ENCODE measurements around the gene ALS2. TPM values are rescaled to one million over a fixed set of nuclear protein-coding genes. Genes with fewer than 3 reads are reported as not detected.
"Not testable (repeated sequence)": the region's sequence is repeated elsewhere in the genome, so short reads cannot be mapped to it uniquely, and the experiment has no call there.

The ALS2 gene
- total RNA-seq, 2 experiments from 2014 or later: 7.0 to 7.2 TPM

DNA sequence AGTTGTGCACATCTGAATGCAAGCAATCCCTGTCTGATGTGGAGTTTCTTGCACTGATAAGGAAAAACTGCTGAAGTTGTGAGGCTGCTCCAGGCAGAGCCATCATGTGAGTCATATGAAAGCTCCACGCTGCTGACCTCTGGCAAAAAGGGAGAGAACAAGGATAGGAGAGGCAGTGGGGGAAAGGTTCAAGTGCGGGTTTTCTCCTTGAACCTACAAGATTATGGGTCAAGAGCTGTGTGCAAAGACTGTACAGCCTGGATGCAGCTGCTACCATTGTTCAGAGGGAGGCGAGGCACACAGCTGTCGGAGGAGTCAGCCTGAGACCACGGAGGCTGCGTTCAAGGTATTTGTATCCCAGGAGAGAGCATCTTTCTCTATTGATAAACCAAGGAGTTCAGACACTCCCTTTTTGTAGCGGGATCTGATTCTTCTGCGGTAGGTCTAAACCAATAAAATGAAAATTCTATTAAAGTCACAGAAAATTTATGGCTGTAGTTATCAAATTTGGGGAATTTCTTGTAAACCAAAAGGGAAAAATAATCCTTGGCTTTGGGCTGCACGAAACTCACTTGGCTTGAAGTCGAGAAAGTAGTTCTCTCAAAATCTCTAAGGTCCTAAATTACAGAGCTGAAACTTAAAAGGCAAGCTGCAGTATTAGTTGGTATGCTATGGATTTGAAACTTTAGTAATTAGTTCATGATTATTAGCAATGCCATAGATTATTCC is 25.9 kb upstream of the ALS2 start, which contains the start of gene CDK15:
Gene CDK15, plus strand, starts transcription at position 96 of the 729 bp plus-strand sequence. Its CDS starts 128 bp downstream, at position 224.
- Histone ChIP-seq H3K4me3 (ENCODE audit: low read length) (no peak within 1 kb of the TSS), H3K9me3 (ENCODE audit: control insufficient read depth in 1 of 2, insufficient read depth in 1 of 2, low read length in 2 of 2) (no peaks in the 10 kb centered on the region), H3K4me1 (ENCODE audit: insufficient read depth, low read length) (no peaks in the 10 kb centered on the region), H3K27ac (ENCODE audit: low read depth in 1 of 2, low read length in 2 of 2) (no peak within 1 kb of the TSS), H3K27me3 (ENCODE audit: control insufficient read depth in 1 of 2, insufficient read depth in 2 of 2, low read length in 2 of 2) (peaks cover 0 to 7% of the 10 kb centered on the region in 2 experiments), H3K36me3 (ENCODE audit: insufficient read depth, low read length) (no peaks in the 10 kb centered on the region)
- Mint-ChIP-seq H3K36me3 (ENCODE audit: low read depth) (no peaks in the 10 kb centered on the region), H3K4me1 (ENCODE audit: low read depth) (no peaks in the 10 kb centered on the region), H3K27me3 (peaks cover 39% of the 10 kb centered on the region), H3K9me3 (no peaks in the 10 kb centered on the region), H3K27ac (no peak within 1 kb of the TSS), H3K4me3 (no peak within 1 kb of the TSS)
- no peak for ATAC-seq (ENCODE audit: poor library complexity)
- no peak for DNase-seq
- ChIA-PET POLR2A (no interaction called here), CTCF (no interaction called here)
- intact Hi-C loops (cut with DNase I, micrococcal nuclease): no loop called here
- TF ChIP-seq, protein P1, sequence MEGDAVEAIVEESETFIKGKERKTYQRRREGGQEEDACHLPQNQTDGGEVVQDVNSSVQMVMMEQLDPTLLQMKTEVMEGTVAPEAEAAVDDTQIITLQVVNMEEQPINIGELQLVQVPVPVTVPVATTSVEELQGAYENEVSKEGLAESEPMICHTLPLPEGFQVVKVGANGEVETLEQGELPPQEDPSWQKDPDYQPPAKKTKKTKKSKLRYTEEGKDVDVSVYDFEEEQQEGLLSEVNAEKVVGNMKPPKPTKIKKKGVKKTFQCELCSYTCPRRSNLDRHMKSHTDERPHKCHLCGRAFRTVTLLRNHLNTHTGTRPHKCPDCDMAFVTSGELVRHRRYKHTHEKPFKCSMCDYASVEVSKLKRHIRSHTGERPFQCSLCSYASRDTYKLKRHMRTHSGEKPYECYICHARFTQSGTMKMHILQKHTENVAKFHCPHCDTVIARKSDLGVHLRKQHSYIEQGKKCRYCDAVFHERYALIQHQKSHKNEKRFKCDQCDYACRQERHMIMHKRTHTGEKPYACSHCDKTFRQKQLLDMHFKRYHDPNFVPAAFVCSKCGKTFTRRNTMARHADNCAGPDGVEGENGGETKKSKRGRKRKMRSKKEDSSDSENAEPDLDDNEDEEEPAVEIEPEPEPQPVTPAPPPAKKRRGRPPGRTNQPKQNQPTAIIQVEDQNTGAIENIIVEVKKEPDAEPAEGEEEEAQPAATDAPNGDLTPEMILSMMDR (IDR thresholded peaks at IDR 0.05): no peak

DNA sequence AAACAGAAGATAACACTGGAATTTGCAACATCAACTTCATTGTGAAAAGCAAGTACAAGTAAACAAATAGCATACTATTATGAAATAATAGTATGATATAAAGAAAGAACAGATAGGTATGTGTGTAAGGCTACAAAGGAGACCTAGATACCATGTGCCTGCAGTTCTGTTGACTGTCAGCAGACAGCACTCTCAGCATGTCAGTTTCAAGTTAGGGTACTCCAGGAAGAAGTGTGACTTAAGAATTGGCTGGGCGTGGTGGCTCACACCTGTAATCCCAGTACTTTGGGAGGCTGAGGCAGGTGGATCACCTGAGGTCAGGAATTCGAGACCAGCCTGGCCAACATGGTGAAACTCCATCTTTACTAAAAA is 18.2 kb upstream of the ALS2 start:
- H3K27me3 ChIP-seq (ENCODE audit: control insufficient read depth in 1 of 2, insufficient read depth in 2 of 2, low read length in 2 of 2); H3K4me3 ChIP-seq (ENCODE audit: low read length); H3K36me3 ChIP-seq (ENCODE audit: insufficient read depth, low read length); H3K9me3 ChIP-seq (ENCODE audit: control insufficient read depth in 1 of 2, insufficient read depth in 1 of 2, low read length in 2 of 2); H3K4me1 ChIP-seq (ENCODE audit: insufficient read depth, low read length); intact Hi-C loops (cut with DNase I, micrococcal nuclease); H3K27ac ChIP-seq (ENCODE audit: low read depth in 1 of 2, low read length in 2 of 2); H3K4me1 Mint-ChIP-seq (ENCODE audit: low read depth); ATAC-seq (ENCODE audit: poor library complexity); H3K36me3 Mint-ChIP-seq (ENCODE audit: low read depth); CTCF ChIA-PET; DNase-seq; H3K9me3 Mint-ChIP-seq; POLR2A ChIA-PET; H3K27ac Mint-ChIP-seq; H3K4me3 Mint-ChIP-seq: not testable (repeated sequence)
- H3K27me3 Mint-ChIP-seq: peaks cover 26% of the 10 kb centered on the region

DNA sequence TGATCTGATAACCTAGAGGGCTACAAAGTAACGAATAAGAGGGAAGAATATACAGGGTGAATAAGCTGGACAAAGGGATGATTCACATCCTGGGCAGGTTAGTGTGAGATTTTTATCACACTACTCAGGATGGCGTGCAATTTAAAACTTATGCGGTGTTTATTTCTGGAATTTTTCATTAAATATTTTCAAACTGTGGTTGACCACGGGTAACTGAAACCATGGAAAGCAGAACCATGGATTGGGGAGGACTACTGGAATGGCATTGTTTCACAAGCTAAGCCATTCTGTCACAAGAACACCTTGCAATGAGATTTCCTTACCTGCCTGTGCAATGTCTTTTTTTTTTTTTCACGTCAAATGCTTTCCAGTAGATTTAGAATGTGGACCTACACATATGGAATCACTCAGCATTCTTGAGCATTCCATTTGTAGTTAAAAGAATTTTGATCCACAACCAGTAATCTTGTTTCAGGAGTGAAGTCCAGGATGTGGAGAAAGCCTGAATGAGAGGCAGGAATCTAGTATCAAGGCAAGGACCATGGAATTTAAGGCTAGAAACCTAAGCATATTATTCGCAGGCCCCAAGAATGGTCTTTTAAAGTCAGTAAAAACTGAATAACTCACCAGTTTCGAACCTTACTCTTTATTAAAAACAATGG is 17.6 kb upstream of the ALS2 start:
- Mint-ChIP-seq H3K4me3 (no peak overlapping the region), H3K27me3 (peaks cover 25% of the 10 kb centered on the region), H3K9me3 (no peaks in the 10 kb centered on the region), H3K27ac (no peak overlapping the region), H3K36me3 (ENCODE audit: low read depth) (no peaks in the 10 kb centered on the region), H3K4me1 (ENCODE audit: low read depth) (no peaks in the 10 kb centered on the region)
- Histone ChIP-seq H3K9me3 (ENCODE audit: control insufficient read depth in 1 of 2, insufficient read depth in 1 of 2, low read length in 2 of 2) (no peaks in the 10 kb centered on the region), H3K4me3 (ENCODE audit: low read length) (no peak overlapping the region), H3K36me3 (ENCODE audit: insufficient read depth, low read length) (no peaks in the 10 kb centered on the region), H3K27me3 (ENCODE audit: control insufficient read depth in 1 of 2, insufficient read depth in 2 of 2, low read length in 2 of 2) (peaks cover 0 to 8% of the 10 kb centered on the region in 2 experiments), H3K4me1 (ENCODE audit: insufficient read depth, low read length) (no peaks in the 10 kb centered on the region), H3K27ac (ENCODE audit: low read depth in 1 of 2, low read length in 2 of 2) (no peak overlapping the region)
- ChIA-PET CTCF (no interaction called here), POLR2A (no interaction called here)
- no peak for ATAC-seq (ENCODE audit: poor library complexity)
- DNase-seq: no peak
- TF ChIP-seq, protein P1 (IDR thresholded peaks at IDR 0.05): no peak
- intact Hi-C loops (cut with DNase I, micrococcal nuclease): no loop called here

All from CD4-positive, alpha-beta T cell (primary cell).